Measurements from ENCODE around the gene KCNK3.

The KCNK3 gene

GRCh38 chr2:26672112-26672817, 20.3 kb upstream of the KCNK3 start:
- no peak for DNase-seq (ENCODE audit: low read depth)
- H3K4me3 ChIP-seq (replicated peaks; ENCODE audit: low read depth, low read length): no peak overlapping the region
- TF ChIP-seq CTCF (IDR thresholded peaks at IDR 0.05; ENCODE audit: low read length, missing control alignments): no peak

- TF ChIP-seq CTCF (IDR thresholded peaks at IDR 0.05; ENCODE audit: low read length, missing control alignments): no peak
- H3K4me3 ChIP-seq (replicated peaks; ENCODE audit: low read depth, low read length): no peak overlapping the region
- DNase-seq (ENCODE audit: low read depth): no peak
These were observed 19.6 kb upstream of the KCNK3 start for GRCh38 chr2:26672818-26673393.

GRCh38 chr2:26674002-26674751, 18.3 kb upstream of the KCNK3 start:
- no peak overlapping the region for H3K4me3 ChIP-seq (replicated peaks; ENCODE audit: low read depth, low read length)
- no peak for DNase-seq (ENCODE audit: low read depth)
- no peak for TF ChIP-seq CTCF (IDR thresholded peaks at IDR 0.05; ENCODE audit: low read length, missing control alignments)

- H3K4me3 ChIP-seq (replicated peaks; ENCODE audit: low read depth, low read length): no peak overlapping the region
- DNase-seq (ENCODE audit: low read depth): no peak
- no peak for TF ChIP-seq CTCF (IDR thresholded peaks at IDR 0.05; ENCODE audit: low read length, missing control alignments)
These were observed 17.8 kb upstream of the KCNK3 start for GRCh38 chr2:26674771-26675170.

GRCh38 chr2:26675651-26676255, 16.8 kb upstream of the KCNK3 start:
- no peak for DNase-seq (ENCODE audit: low read depth)
- TF ChIP-seq CTCF (IDR thresholded peaks at IDR 0.05; ENCODE audit: low read length, missing control alignments): no peak
- no peak overlapping the region for H3K4me3 ChIP-seq (replicated peaks; ENCODE audit: low read depth, low read length)

- no peak for DNase-seq (ENCODE audit: low read depth)
- TF ChIP-seq CTCF (IDR thresholded peaks at IDR 0.05; ENCODE audit: low read length, missing control alignments): no peak
- no peak overlapping the region for H3K4me3 ChIP-seq (replicated peaks; ENCODE audit: low read depth, low read length)
These were observed 14.5 kb upstream of the KCNK3 start for GRCh38 chr2:26678035-26678434.
